HG02840 (cell line): Measurements from ENCODE around the gene BAX.
A peak's percentile ranks its signal among the peaks of the same experiment; 100 is the strongest.

ENCODE experiments used
- ATAC-seq: cut with Tn5 transposase; IDR thresholded peaks from one replicate; pipeline ENCODE4 v1.9.1; 2021; ENCODE audit warnings: mild to moderate bottlenecking, moderate library complexity, moderate number of reproducible peaks; ENCODE audit not compliant: unreplicated experiment, low FRiP score

Gene BAX

DNA sequence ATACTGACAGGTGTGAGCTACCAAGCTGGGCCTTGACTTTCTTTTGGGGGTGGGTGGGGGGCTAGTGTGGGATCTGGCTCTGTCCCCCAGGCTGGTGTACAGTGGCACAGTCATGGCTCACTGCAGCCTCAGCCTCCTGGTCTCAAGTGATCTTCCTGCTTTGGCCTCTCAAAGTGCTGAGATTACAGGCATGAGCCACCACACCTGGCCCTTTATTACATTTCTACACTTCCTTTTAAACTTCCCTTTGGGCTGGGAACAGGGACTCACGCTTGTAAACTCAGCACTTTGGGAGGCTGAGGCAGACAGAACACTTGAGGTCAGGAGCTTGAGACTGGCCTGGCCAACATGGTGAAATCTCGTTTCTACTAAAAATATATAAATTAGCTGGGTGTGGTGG lies 22.4 kb downstream of the BAX start:
- no peak for ATAC-seq

DNA sequence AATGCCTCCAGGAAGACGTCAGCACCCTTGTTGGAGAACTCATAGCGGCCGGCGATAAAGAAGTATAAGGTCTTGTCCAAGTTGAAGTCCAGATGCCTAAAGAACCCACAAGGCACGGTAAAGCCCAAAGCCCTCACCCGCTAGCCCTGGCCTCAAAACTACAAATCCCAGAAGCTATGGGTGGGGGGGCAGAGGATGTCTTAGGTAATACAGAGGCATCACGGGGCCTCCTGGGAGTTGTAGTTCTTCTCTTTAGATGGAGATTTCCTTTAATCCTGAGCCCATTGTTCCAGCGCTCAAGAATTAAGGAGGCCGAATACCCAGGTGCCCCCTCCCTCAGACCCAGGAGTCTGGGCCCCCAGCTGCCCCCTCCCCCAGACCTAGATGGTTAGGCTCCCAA lies 27.6 kb downstream of the BAX start:
- ATAC-seq, result no peak

DNA sequence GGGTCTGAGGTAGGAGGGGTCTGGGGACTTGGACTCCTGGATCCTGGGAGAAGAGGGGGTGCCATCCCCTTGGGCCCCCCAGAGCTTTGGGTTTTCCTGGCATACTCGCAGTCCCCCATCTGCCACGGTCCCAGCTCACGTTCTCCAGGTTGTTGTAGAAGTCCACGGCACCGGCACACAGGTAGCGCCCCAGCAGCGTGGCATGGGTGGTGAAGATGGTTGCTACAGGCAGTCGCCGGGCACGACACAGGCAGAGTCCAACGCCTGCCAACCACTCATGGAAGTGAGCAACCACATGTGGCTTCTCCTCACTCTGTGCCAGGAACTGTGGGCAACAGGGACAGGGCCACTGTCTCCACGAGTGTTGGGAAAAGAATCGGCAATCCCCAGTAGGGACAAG lies 31.0 kb downstream of the BAX start:
- ATAC-seq, result no peak

DNA sequence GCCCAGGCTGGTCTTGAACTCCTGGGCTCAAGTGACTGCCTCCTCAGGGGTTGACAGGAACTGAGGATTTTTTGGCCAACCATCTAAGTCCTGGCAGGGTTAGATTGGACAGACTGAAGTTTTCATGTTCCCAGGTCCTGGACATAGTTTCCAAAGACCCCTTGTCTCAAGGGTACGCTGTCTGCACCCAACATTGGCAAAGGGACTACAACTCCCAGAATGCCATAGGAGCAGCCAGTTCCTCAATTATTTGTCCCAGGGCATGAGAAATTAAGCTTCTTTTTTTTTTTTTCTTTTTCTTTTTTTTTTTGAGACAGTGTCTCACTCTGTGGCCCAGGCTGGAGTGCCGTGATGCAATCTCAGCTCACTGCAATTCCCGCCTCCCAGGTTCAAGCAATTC lies 31.5 kb downstream of the BAX start:
- ATAC-seq, result no peak

DNA sequence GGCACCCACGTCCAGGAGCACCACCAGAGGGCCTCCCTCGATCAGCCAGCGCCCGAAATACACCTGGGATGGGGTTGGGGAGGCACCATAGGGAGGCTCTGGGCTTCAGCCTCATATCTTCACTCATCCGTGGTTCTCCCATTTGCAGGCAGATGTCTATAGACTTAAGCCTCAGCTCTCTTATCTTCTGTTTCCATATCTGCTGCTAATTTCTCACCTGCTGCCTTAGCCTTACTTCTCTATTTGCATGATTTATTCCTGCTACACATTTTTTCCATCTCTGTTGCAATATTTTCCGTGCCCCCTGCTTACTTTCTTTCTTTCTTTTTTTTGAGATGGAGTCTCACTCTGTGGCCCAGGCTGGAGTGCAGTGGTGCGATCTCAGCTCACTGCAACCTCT lies 32.6 kb downstream of the BAX start:
- no peak for ATAC-seq

DNA sequence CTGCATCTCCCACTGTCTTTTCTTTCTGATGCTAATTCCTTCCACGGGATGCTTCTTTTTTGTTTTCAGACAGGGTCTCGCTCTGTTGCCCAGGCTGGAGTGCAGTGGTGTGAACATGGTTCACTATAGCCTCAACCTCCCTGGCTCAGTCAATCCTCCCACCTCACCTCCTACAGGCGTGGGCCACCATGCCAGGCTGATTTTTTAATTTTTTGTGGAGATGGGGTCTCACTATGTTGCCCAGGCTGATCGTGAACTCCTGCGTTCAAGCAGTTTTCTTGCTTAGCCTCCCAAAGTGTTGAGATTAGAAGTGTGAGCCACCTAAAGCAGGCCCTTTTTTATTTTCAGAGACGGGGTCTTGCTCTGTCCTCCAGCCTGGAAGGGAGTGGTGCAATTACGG lies 33.6 kb downstream of the BAX start:
- ATAC-seq, result no peak

DNA sequence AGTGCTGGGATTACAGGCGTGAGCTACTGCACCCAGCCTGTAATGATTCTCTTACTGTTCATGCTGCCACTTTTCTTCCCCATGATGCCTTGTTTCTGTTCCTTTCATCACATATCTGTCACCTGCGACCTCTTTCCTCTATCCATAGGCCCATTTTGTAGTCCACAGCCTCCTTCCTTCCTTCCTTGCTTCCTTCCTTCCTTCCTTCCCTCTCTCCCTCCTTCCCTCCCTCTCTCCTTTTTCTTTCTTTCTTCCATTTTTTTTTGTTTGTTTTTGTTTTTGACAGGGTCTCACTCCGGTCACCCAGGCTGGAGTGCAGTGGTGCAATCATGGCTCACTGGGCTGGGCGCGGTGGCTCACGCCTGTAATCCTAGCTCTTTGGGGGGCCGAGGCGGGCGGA lies 34.2 kb downstream of the BAX start:
- no peak for ATAC-seq

DNA sequence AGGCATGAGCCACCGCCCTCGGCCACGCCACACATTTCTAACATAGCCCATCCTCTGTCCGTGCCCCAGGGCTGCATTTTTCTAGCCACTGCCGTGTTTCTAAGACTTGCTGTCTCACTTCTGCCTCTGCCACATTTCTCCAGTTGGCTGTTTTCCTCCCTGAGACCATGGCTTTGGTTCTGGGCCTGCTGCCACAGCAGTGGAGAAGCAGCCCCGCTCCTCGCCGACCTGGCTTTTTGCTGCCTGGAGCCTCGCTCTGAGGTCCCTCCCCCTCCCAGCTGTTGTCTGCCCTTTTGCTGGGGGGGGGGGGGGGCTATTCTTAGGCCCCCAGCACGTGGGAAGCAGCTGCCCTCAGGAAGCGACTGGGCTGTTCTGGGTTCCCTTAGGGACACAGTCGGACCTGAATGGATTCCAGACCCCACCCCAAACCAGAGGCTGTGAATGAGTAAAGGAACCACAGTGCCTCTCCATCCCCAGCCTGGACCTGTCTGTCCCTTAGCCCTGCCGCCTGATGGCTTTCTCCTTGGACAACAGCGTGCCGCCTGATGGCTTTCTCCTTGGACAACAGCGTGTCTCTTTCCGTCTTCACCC lies 35.1 kb downstream of the BAX start:
- ATAC-seq, result no peak

DNA sequence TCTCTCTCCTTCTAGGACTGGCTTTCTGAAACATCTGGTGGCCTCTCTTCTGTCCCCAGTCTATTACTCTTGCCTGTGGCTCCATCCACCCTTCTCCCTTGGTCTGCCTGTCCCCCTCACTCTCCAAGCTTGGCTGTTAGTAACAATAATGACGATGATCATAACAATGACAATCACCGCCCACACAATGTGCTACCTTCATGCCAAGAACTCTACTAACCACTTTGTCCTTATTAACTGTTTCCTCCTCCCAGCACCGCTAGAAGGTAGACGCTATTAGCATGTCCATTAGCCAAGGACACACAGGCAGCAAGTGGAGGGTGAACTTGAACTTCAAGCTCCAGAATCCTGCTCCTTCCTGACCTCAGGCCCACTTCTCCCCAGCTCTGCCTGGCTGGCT lies 35.7 kb downstream of the BAX start:
- no peak for ATAC-seq

DNA sequence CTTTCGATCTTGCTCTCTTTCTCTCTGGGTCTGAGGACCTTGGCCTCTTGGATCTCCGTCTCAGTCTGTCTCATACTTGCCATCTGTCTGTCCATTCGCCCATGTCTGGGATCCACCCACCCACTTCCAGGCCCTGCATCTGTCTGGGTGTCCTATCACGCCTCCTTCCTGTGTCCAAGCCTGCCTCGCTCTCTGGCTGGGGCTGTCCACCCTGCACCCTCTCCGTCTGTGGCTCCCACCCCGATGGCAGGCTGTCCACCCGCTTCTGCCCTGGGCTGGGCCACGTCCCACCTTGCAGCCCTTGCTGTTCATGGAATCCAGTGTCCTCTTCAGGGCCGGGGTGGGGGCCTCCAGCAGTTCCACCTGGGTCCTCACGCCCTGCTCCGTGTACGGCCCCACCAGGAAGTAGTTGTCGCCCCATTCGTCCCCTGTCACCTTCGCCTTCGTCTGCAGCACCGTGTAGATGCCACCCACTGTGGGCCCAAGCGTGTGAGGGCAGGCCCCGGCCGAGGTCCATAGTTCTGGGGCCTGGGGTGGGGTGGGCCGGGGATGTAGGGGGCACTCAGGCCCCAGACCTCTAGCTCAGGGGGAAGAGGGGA lies 36.4 kb downstream of the BAX start:
- no peak for ATAC-seq

DNA sequence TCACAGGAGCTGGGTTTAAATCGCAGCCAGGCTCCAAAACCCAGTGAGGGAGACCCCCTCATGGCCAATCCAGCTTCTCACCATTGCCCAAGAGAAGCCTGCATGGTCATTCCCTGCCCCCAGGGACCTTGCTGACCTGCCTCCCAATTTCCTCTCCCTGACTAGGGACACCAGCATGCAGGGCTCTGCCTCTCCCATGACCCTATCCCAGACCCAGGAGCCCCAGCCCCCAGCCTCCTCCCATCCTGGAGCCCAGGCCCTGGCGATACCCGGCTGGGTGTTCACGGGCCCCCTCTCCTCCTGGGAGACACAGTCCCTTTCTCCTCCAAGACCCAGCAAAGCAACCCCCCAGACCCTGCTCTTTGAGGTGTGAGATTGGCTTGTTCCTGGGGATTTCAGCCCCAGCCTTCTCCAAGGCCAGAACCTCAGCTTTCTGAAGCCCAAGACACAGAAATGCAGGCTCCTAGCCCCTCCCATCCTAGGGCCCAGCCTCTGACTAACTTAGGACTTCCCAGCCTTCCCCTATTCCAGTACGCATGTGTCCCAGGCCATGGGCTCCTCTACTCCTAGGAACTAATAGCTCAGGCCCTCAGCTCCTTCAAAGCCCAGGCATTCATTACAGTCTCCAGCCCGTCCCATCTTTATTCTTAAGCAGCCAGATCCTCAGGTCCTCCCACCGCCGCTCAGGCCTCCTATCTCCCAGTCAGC lies 37.4 kb downstream of the BAX start:
- no peak for ATAC-seq

DNA sequence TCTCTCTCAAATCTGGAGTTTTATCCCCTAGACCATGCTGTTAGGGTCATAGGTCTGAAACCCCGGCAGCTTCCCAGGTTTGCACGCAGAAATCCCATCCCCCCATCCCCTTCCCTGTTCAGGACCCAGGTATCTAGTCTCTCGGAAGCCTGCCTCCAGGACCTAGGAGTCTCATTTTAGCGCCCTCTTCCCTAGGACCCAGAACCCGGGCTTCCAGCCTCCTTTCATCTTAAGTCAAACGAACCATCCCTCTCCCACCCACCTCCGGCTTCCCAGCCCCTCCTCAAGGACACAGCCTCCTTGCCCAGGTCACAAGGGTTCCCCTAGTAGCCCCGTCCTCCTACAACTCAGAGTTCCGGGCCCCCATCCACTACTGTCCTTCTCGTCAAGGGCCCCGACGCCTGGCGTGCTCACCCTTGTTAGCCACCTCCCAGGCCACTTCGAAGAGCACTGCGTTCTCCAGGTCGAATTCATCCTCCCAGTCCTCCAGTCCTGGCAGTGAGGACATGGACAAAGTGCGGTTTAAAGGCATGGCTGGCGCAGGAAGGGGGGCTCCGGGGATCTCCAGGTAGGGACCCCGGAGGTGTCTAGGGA lies 38.0 kb downstream of the BAX start:
- ATAC-seq, result peak; percentile 8

DNA sequence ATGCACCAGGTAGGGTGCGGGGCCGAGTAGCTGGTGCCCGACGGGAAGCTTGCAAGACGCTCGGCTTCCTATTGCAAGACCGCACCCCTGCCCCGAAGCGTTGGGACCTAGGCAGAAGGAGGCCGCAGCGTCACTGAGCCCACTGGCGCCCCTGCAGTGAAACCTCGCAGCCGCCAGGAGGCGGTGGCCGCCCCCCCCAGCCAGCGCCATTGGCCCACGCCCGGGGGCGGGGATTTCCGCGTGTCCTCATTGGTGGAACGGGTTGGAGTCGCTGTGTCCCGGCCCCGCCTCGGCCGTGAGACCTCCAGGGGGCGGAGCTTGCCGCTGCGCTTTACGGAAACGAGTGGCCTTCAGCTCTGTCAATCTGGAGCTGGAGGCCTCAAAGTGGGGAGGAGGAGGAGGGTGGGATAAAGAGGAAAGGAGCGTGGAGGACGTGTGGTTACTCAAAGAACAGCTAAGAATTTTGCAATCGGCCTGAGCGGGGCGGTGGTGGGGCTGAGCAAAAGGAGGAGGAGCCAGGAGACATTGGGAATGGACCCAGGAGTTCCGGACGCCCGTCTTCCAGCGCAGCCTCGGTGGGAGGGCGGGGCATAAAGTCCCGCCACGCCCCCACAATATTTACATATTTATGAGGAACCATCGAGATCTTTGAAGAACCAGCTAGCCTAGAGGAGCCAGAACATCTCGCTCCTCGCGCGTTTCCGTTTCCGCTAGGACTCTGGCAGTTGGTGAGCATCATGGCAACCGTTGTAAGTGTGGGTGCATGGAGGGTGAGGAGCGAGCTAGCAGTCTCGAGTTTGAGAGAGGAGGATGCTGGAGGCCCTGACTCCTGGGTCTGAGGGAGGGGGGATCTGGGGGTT lies 38.7 kb downstream of the BAX start, which contains the start of the genes GYS1 and RUVBL2:
Gene GYS1 (minus strand): TSS at position 135 of the 860 bp plus-strand sequence. CDS start 197 bp downstream, outside the sequence.
Gene RUVBL2 (plus strand): TSS at position 713 of the 860 bp plus-strand sequence. CDS start 25 bp downstream, at position 738.
- ATAC-seq, result peak; percentile 89

DNA sequence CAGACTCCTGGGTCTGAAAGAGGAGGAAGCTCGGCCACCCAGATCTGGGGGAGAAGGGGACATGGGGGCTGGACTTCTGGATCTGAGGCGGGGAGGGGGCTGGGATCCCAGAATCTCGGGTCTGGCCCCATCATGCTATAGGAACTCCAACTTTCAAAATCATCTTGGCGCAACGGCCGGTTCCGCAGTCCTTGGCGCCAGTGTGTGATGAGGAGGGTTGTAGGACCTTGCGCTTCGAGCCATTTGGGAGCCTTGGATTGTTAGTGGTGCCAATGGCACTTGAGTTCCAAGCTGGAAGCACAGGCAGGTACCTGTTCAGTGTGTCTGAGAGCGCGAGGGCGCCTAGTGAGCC lies 39.3 kb downstream of the BAX start:
- ATAC-seq, result no peak

DNA sequence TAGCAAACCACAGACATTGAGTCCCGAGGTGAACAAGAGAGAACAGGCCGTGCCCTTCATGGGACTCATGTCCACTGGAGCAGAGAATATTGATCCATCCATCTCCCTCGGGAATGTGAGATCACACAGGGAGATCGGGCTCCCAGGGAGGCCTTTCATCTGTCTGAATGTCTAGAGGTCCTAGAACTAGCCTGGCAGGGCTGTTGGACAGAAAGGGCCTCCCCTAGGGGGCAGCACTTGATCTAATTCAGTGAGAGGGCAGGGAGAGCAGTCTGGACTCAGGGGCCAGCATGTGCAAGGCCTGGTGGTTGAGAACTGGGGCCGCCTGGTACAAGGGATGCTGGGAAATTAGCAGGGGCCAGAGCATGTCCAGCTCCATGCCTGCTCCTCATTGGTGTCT lies 43.3 kb downstream of the BAX start:
- ATAC-seq, result no peak

DNA sequence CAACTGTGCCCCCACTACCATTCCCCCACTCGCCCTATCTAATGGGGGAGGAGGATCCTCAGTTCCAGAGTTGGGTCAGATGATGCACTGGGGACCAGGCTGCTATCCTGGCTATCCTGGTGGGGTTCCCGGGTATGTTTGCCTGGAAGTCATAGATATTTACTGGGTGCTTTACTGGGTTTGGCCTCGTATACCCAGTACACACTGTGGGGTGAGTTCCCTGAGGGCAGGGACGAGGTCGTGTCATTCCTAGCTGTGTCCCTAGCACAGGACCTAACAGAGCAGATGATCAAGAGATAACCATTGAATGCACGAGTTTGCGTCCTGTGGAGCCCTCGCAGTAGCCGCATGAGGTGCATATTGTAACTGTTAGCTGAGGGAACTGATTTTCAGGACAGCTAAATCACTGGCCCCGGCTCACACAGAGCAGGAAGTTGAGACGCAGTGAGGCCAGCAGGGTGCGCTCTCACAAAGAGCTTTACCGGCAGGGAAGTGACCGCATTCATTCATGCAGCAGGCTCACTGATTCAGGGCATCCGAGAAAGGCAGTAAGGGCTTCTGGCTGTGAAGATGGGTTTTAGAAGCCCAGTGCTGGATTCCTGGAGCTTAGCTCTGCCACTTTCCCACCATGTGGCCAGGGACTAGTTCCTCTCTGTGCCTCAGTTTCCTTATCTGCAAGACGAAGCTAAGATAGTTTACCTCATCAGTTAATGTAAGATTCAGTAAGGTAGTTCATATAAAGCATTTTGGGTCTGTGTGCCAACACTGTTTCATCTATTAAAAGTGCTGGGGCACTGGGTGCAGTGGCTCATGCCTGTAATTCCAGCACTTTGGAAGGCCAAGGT lies 45.0 kb downstream of the BAX start:
- ATAC-seq, result no peak

DNA sequence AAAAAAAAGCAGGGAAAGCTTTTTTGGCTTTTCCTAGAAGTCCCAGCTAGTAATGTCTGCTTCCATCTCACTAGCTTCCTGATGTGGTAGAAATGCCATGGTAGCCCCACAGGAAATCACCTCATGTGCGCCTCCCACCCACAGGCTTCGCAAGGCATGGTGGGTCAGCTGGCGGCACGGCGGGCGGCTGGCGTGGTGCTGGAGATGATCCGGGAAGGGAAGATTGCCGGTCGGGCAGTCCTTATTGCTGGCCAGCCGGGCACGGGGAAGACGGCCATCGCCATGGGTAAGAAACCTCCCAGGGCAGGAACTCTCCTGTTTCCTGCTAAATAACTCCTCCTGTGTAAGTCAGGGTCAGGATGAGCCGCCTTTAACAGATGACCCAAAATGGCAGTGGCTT lies 49.5 kb downstream of the BAX start:
- ATAC-seq, result no peak

DNA sequence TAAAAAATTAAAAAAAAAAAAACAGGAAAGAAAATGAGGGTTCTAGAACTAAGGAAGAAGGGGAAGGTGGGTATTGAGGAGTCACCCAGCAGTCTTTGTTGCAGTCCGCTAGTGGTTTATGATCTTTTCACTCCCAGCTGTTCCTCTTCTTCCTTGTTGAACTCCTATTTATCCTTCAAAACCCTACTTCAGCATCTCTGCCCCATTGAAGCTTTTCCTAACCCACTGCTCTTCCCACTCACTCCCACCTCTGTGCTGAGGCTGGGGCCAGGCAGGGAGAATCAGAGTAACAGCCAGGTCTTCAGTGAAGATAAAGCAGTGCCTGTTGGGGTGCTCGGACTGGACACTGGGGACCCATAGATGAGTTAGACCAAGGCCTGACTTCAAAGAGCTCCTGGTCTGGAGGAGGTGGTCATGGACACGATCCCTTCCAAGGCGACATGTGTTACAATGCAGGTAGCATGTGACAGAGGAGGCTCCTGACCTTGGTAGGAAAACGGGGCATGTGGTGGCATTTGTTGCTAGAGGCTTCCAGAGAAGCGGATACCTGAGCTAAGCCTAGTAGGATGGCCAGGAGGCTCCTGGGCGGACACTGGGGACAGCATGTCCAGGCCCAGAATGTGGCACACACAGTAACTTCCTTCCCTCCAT lies 50.4 kb downstream of the BAX start:
- ATAC-seq, result no peak

DNA sequence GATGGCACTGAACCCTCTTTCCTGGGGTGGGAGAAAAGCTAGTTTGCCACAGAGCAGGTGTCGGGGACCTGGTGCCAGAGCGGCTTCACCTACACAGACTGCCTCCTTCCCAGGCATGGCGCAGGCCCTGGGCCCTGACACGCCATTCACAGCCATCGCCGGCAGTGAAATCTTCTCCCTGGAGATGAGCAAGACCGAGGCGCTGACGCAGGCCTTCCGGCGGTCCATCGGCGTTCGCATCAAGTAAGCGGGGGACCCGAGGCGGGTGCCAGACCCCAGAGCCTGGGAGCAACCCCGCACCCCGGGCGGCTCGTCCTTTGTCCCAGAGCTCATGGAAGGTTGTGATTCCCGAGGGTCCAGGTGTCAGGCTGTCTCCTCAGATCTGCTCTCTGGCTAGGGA lies 52.2 kb downstream of the BAX start:
- no peak for ATAC-seq
